ENCODE measurements around the gene ITGB3. TPM values are rescaled to one million over a fixed set of nuclear protein-coding genes. Genes with fewer than 3 reads are reported as not detected.

The ITGB3 gene
- total RNA-seq, 2 donors from 2014 or later, result 3.4 to 12.4 TPM

DNA sequence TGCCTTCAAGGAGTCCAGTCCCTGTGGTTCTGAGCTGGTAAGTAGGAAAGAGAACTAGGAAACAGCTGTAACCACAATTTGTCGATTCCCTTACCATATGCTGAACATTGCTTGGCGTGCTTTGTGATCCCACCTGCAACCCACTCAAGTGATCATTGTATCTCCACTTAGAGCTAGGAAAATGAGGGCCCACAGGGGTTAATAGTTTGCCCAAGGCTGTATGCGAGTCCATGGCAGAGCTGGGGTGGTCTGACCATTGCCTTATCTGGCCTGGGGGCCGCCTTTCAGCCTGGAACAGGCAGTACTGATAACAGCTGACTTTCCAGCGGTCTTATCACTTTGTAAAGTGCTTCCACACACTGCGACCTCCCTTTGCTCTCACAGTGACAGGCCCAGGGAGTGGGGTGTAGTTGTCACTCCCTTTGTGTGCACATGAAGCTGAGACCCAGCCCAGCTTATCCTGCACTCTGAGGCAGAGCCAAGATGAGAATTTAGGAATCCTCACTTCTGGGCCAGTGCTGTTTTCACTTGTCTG is 34.7 kb upstream of the ITGB3 start:
- no peaks in the 10 kb centered on the region for H3K27me3 ChIP-seq (replicated peaks; ENCODE audit: insufficient read depth)
- intact Hi-C loops (cut with DNase I), result no loop called here

GRCh38 chr17:47219621-47220475 is 33.8 kb upstream of the ITGB3 start:
- 85% methylated on average over 21 of the region's 21 CpGs for WGBS

More for the DNA sequence above, 34.7 kb upstream of the ITGB3 start:
- no peaks in the 10 kb centered on the region for H3K4me1 ChIP-seq (replicated peaks)
- no peaks in the 10 kb centered on the region for H3K9me3 ChIP-seq
- WGBS, result 76% methylated on average over 6 of the region's 6 CpGs
- H3K27ac ChIP-seq, result no peak overlapping the region
- no peaks in the 10 kb centered on the region for H3K36me3 ChIP-seq
- DNase-seq (ENCODE audit: low spot score), result no peak
- no peak overlapping the region for H3K4me3 ChIP-seq
- TF ChIP-seq POLR2AphosphoS5 (IDR thresholded peaks at IDR 0.05) (no peak), CTCF (IDR thresholded peaks at IDR 0.05) (no peak), POLR2A (IDR thresholded peaks at IDR 0.05) (no peak)

GRCh38 chr17:47220531-47220999 is 33.1 kb upstream of the ITGB3 start:
- Histone ChIP-seq H3K4me1 (replicated peaks) (no peaks in the 10 kb centered on the region), H3K27ac (no peak overlapping the region), H3K4me3 (no peak overlapping the region), H3K27me3 (replicated peaks; ENCODE audit: insufficient read depth) (no peaks in the 10 kb centered on the region), H3K36me3 (no peaks in the 10 kb centered on the region), H3K9me3 (no peaks in the 10 kb centered on the region)
- 56% methylated on average over 7 of the region's 7 CpGs for WGBS
- intact Hi-C loops (cut with DNase I), result no loop called here
- TF ChIP-seq CTCF (IDR thresholded peaks at IDR 0.05) (no peak), POLR2AphosphoS5 (IDR thresholded peaks at IDR 0.05) (no peak), POLR2A (IDR thresholded peaks at IDR 0.05) (no peak)
- DNase-seq (ENCODE audit: low spot score), result no peak

More at GRCh38 chr17:47219621-47220475, 33.8 kb upstream of the ITGB3 start:
- TF ChIP-seq POLR2A (IDR thresholded peaks at IDR 0.05) (no peak), CTCF (IDR thresholded peaks at IDR 0.05) (no peak), POLR2AphosphoS5 (IDR thresholded peaks at IDR 0.05) (no peak)
- Histone ChIP-seq H3K4me1 (replicated peaks) (no peaks in the 10 kb centered on the region), H3K9me3 (no peaks in the 10 kb centered on the region), H3K27me3 (replicated peaks; ENCODE audit: insufficient read depth) (no peaks in the 10 kb centered on the region), H3K4me3 (no peak overlapping the region), H3K36me3 (no peaks in the 10 kb centered on the region), H3K27ac (no peak overlapping the region)
- DNase-seq (ENCODE audit: low spot score), result no peak
- intact Hi-C loops (cut with DNase I), result no loop called here

- DNase-seq (ENCODE audit: low spot score), result no peak
- intact Hi-C loops (cut with DNase I), result no loop called here
- Histone ChIP-seq H3K36me3 (no peaks in the 10 kb centered on the region), H3K27ac (no peak overlapping the region), H3K4me3 (no peak overlapping the region), H3K9me3 (no peaks in the 10 kb centered on the region), H3K4me1 (replicated peaks) (no peaks in the 10 kb centered on the region), H3K27me3 (replicated peaks; ENCODE audit: insufficient read depth) (no peaks in the 10 kb centered on the region)
- no peak for TF ChIP-seq POLR2A (IDR thresholded peaks at IDR 0.05)
- TF ChIP-seq CTCF (IDR thresholded peaks at IDR 0.05), result no peak
- no peak for TF ChIP-seq POLR2AphosphoS5 (IDR thresholded peaks at IDR 0.05)
- WGBS, result 81% methylated on average over 6 of the region's 6 CpGs
Observed at GRCh38 chr17:47221154-47221553, 32.5 kb upstream of the ITGB3 start.
